Chondrocyte (in vitro differentiated cells): ENCODE data around the gene SLC6A8. TPM values are rescaled to one million over a fixed set of nuclear protein-coding genes. Genes with fewer than 3 reads are reported as not detected.
"Not testable (repeated sequence)": the region's sequence is repeated elsewhere in the genome, so short reads cannot be mapped to it uniquely, and the experiment has no call there.

Experiments
- DNase-seq: peaks from one replicate; pipeline ENCODE4 v3.0.0; 2021; ENCODE audit warnings: mixed read lengths, low spot score
- H3K27ac Mint-ChIP-seq: one replicate; pipeline ENCODE4 v1.8.0; 2021; ENCODE audit warnings: mild to moderate bottlenecking, moderate library complexity, mixed read lengths; ENCODE audit not compliant: unreplicated experiment
- H3K27me3 Mint-ChIP-seq: 2 replicates; pipeline ENCODE4 v1.8.0; 2021; ENCODE audit warnings: low read depth, mixed read lengths
- H3K36me3 Mint-ChIP-seq: 2 replicates; pipeline ENCODE4 v1.8.0; 2021; ENCODE audit warnings: low read depth, mixed read lengths
- H3K4me1 Mint-ChIP-seq: 2 replicates; pipeline ENCODE4 v1.8.0; 2021; ENCODE audit warnings: low read depth, mild to moderate bottlenecking, mixed read lengths
- H3K4me3 Mint-ChIP-seq: one replicate; pipeline ENCODE4 v1.8.0; 2021; ENCODE audit warnings: mild to moderate bottlenecking, moderate library complexity, mixed read lengths; ENCODE audit not compliant: unreplicated experiment
- H3K9me3 Mint-ChIP-seq: 2 replicates; pipeline ENCODE4 v1.8.0; 2021; ENCODE audit warnings: low read depth, mixed read lengths
- total RNA-seq: library from RNA; stranded (reverse); gene quantifications from 3 replicates; pipeline ENCODE4 v1.2.1, GENCODE V29; 2021
- TF ChIP-seq, protein P1 (sequence below): fragments of 200-600 bp; sonication (generic); IDR thresholded peaks from 2 replicates; pipeline ENCODE4 v1.5.0; 2021; ENCODE audit warnings: antibody characterized with exemption, mild to moderate bottlenecking, moderate library complexity

SLC6A8 gene
- total RNA-seq, 1 donor from 2014 or later, result 70.6 TPM

DNA sequence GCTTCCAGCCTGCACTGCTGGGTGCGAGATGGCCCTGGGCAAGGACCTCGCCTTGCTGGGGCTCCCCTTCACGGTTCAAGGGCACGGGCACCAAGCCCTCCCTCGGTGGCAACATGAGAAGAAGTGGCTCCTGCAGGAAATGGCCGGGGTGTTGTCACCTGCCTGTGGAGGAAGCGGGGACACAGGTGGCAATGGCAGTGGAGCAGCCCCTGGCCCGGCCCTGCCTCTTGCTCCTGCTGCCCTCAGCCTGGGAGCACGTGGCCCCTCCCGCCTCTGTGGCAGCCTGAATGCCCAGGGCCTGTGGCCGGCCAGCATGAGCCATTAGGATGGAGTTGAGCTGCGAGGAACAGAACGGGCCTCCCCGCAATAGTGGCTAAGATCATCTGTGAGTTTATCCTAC lies 53.7 kb downstream of the SLC6A8 start:
- TF ChIP-seq, protein P1, sequence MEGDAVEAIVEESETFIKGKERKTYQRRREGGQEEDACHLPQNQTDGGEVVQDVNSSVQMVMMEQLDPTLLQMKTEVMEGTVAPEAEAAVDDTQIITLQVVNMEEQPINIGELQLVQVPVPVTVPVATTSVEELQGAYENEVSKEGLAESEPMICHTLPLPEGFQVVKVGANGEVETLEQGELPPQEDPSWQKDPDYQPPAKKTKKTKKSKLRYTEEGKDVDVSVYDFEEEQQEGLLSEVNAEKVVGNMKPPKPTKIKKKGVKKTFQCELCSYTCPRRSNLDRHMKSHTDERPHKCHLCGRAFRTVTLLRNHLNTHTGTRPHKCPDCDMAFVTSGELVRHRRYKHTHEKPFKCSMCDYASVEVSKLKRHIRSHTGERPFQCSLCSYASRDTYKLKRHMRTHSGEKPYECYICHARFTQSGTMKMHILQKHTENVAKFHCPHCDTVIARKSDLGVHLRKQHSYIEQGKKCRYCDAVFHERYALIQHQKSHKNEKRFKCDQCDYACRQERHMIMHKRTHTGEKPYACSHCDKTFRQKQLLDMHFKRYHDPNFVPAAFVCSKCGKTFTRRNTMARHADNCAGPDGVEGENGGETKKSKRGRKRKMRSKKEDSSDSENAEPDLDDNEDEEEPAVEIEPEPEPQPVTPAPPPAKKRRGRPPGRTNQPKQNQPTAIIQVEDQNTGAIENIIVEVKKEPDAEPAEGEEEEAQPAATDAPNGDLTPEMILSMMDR, result no peak
- H3K27ac Mint-ChIP-seq, result no peak overlapping the region
- no peaks in the 10 kb centered on the region for H3K27me3 Mint-ChIP-seq
- peaks cover 2% of the 10 kb centered on the region for H3K36me3 Mint-ChIP-seq
- no peaks in the 10 kb centered on the region for H3K4me1 Mint-ChIP-seq
- H3K9me3 Mint-ChIP-seq, result peaks cover 2% of the 10 kb centered on the region
- no peak overlapping the region for H3K4me3 Mint-ChIP-seq
- DNase-seq, result no peak

DNA sequence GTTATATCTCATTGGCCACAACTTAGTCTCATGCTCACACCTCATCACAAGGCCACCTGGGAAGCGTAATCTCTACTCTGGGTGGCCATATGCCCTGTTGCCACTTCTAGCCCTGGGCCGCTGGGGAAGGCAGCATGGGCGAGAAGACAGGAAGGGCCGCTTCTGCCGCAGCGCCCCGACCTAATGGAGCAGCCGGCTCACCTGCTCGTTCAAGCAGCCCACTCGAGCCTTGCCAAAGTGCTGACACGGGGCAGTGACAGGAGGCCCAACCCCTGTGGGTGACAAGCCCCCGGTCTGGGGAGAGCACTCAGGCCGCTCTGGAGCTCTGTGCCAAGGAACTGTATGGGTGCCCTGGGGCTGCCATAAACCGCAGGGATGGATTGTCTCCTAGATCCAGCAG lies 54.4 kb downstream of the SLC6A8 start:
- not testable (repeated sequence) for H3K9me3 Mint-ChIP-seq, DNase-seq, H3K27me3 Mint-ChIP-seq, H3K4me1 Mint-ChIP-seq, H3K27ac Mint-ChIP-seq, H3K4me3 Mint-ChIP-seq, H3K36me3 Mint-ChIP-seq

DNA sequence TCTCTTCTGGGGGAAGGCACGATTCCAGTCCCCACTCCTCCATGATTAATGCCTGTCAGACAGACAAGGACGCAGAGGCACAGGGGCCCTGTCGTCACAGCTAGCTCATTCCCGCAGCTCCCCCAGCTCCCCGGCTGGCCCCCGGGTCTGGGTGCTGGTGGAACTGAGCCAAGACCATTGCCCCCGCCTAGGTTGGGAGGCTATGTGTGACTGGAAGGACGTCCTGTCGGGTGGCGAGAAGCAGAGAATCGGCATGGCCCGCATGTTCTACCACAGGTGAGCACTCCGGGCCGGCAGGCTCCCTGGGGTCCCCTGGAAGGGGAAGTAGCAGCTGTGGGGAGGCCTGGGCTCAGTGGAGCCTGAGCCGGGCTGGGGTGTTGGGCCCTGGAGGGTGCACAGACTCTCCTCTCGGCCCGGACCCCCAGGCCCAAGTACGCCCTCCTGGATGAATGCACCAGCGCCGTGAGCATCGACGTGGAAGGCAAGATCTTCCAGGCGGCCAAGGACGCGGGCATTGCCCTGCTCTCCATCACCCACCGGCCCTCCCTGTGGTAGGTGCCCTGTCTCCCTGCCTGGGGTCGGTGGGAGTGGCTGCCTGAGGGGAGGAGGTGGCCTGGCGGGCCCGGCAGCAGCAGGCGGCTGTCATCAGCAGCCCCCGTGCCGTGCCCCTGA lies 55.2 kb downstream of the SLC6A8 start:
- H3K4me1 Mint-ChIP-seq, H3K36me3 Mint-ChIP-seq, H3K27me3 Mint-ChIP-seq, DNase-seq, H3K9me3 Mint-ChIP-seq, H3K27ac Mint-ChIP-seq, H3K4me3 Mint-ChIP-seq: not testable (repeated sequence)

DNA sequence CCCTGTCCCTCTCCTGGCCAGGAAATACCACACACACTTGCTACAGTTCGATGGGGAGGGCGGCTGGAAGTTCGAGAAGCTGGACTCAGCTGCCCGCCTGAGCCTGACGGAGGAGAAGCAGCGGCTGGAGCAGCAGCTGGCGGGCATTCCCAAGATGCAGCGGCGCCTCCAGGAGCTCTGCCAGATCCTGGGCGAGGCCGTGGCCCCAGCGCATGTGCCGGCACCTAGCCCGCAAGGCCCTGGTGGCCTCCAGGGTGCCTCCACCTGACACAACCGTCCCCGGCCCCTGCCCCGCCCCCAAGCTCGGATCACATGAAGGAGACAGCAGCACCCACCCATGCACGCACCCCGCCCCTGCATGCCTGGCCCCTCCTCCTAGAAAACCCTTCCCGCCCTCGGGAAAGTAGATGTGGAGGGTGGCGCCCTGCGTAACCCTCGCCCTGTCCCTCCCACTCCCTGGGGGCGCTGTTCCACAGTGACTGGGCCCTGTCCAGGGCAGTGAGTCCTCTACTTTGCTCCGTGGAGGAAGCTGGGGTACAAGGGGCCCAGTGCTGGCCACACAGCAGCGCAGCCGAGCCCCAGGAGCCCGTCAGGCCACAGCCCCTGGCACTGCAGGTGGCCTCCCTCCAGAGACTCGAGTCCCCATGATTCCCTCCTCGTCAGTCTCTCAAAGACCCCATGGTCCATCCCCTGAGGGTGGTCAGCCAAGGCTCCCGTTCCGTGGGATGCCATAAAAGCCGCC lies 55.9 kb downstream of the SLC6A8 start:
- not testable (repeated sequence) for H3K4me1 Mint-ChIP-seq, H3K27me3 Mint-ChIP-seq, H3K36me3 Mint-ChIP-seq, H3K9me3 Mint-ChIP-seq, DNase-seq, H3K27ac Mint-ChIP-seq, H3K4me3 Mint-ChIP-seq

GRCh38 chrX:153744210-153745066 lies 56.7 kb downstream of the SLC6A8 start:
- DNase-seq, result no peak
- H3K9me3 Mint-ChIP-seq, result peaks cover 6% of the 10 kb centered on the region
- no peaks in the 10 kb centered on the region for H3K27me3 Mint-ChIP-seq
- H3K36me3 Mint-ChIP-seq, result no peaks in the 10 kb centered on the region
- no peak overlapping the region for H3K4me3 Mint-ChIP-seq
- no peak overlapping the region for H3K27ac Mint-ChIP-seq
- no peaks in the 10 kb centered on the region for H3K4me1 Mint-ChIP-seq
- TF ChIP-seq, protein P1, result peak; percentile 37

GRCh38 chrX:153745067-153745433 lies 57.3 kb downstream of the SLC6A8 start:
- H3K4me1 Mint-ChIP-seq, DNase-seq, H3K27me3 Mint-ChIP-seq, H3K4me3 Mint-ChIP-seq, H3K27ac Mint-ChIP-seq, H3K36me3 Mint-ChIP-seq, H3K9me3 Mint-ChIP-seq: not testable (repeated sequence)

Other genes starting within 250 kb of the SLC6A8 start
- 0.80 to 1.6 TPM (median 1.6 TPM) in 3 replicates for gene TREX2, start 241.9 kb upstream of the SLC6A8 start, total RNA-seq
- 31.3 to 43.6 TPM (median 32.3 TPM) in 3 replicates for gene HAUS7, start 217.3 kb upstream of the SLC6A8 start, total RNA-seq
- gene BGN, start 192.9 kb upstream of the SLC6A8 start, total RNA-seq, result 1,195 to 2,668 TPM (median 2,632 TPM) in 3 replicates
- gene ATP2B3, start 170.3 kb upstream of the SLC6A8 start, total RNA-seq, result 0.17 to 0.46 TPM (median 0.37 TPM) in 3 replicates
- 17.2 to 21.9 TPM (median 17.7 TPM) in 3 replicates for gene CCNQ, start 88.8 kb upstream of the SLC6A8 start, total RNA-seq
- 0.13 to 0.77 TPM in 2 of 3 replicates, not detected in the other for gene DUSP9, start 40.7 kb upstream of the SLC6A8 start, total RNA-seq
- gene PNCK, start 14.1 kb upstream of the SLC6A8 start, total RNA-seq, result 3.2 to 3.8 TPM (median 3.5 TPM) in 3 replicates
- gene BCAP31, start 36.5 kb downstream of the SLC6A8 start, total RNA-seq, result 144 to 153 TPM (median 147 TPM) in 3 replicates
- gene ABCD1, start 36.9 kb downstream of the SLC6A8 start, total RNA-seq, result 19.0 to 25.4 TPM (median 20.3 TPM) in 3 replicates
- gene PLXNB3, start 76.3 kb downstream of the SLC6A8 start, total RNA-seq, result 8.5 to 36.3 TPM (median 34.8 TPM) in 3 replicates
- gene SRPK3, start 93.1 kb downstream of the SLC6A8 start, total RNA-seq, result 0.18 to 0.50 TPM in 2 of 3 replicates, not detected in the other
- gene IDH3G, start 106.4 kb downstream of the SLC6A8 start, total RNA-seq, result 42.8 to 49.6 TPM (median 46.9 TPM) in 3 replicates
- 245 to 356 TPM (median 257 TPM) in 3 replicates for gene SSR4, start 106.7 kb downstream of the SLC6A8 start, total RNA-seq
- gene PDZD4, start 142.6 kb downstream of the SLC6A8 start, total RNA-seq, result 24.8 to 27.2 TPM (median 25.4 TPM) in 3 replicates
- gene L1CAM, start 198.2 kb downstream of the SLC6A8 start, total RNA-seq, result 2.2 to 2.9 TPM (median 2.5 TPM) in 3 replicates
- not detected in 3 replicates for gene AVPR2, start 216.7 kb downstream of the SLC6A8 start, total RNA-seq
- gene ARHGAP4, start 238.3 kb downstream of the SLC6A8 start, total RNA-seq, result 2.8 to 3.7 TPM (median 3.1 TPM) in 3 replicates
- gene NAA10, start 247.1 kb downstream of the SLC6A8 start, total RNA-seq, result 89.5 to 99.8 TPM (median 91.4 TPM) in 3 replicates